Cerebellar cortex (tissue), 1 donor: Measurements from ENCODE around the gene SPEF1.

ENCODE experiments used
- DNase-seq: peaks from one replicate; pipeline ENCODE4 v3.0.0-alpha.2; 2015; ENCODE audit warnings: low spot score

SPEF1 gene

DNA sequence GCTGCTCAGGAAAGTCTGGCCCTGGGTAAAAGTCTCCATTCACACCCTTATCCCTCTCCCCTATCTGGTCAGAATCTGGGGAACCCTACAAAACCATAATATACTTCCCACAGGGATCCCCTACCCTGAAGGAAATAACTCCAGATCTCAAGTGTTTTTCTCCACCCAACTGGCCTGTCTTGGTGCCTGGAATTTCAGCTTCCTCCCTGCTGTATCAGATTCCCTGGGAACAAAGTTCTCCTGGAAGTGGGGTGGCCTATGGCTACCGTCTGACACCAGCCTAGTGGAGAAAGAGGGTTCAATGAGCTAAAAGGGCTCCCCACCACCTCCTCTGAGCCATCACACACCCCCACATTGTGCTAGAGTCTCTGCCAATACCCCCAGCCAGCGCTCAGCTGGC lies 33.8 kb downstream of the SPEF1 start:
- DNase-seq: no peak

GRCh38 chr20:3745686-3746173 lies 35.5 kb downstream of the SPEF1 start:
- DNase-seq: no peak

DNA sequence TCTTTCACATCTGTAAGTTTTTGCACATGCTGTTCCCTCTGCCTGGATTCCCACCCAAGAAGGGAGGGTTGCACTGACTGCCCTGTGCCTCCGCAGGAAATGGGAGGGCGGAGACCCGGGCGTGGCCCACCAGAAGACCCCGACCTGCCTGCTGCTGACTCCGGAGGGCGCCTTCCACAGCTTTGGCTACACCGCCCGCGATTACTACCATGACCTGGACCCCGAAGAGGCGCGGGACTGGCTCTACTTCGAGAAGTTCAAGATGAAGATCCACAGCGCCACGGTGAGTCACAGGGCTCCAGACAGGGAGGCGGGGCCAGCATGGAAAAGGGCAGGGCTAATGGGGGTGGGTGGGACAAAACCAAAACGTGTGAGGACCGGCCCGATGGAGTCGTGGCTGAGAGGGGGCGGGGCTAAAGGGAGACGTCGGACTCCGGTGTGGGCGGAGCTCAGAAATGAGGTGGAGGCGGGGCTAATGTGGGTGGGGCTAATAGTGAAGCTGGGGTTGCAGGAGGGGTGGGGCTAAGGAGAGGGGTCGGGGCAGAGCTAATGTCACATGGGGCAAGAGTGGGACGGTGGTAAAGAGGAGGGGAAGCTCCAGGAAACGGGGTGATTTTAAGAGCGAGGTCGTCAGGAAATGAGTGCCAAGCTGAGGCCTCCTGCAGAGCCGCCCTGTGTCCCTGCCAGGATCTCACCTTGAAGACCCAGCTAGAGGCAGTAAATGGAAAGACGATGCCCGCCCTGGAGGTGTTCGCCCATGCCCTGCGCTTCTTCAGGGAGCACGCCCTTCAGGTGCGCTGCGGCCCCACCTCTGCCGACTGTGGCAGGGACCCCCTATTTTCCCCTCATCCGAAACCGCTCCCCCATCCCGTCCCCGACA lies 36.2 kb downstream of the SPEF1 start:
- DNase-seq: no peak

DNA sequence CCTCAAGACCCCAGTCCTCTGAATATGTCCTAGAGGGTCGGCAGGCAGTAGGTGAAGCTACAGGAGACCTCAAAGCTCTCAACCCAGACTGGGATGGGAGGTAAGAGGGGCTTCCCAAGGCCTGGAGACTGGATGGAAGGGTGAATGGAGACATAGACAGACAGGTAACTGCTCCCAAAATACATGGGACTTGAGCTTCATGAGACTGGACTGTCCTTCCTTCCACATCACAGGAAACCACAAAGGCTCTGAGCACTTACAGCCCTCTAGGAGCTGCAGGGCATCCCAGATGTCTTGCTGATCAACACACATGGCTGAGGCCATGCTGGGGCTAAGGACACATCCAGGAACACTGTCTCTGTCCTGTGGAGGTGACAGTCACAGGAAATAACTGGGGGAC lies 37.2 kb downstream of the SPEF1 start:
- no peak for DNase-seq

DNA sequence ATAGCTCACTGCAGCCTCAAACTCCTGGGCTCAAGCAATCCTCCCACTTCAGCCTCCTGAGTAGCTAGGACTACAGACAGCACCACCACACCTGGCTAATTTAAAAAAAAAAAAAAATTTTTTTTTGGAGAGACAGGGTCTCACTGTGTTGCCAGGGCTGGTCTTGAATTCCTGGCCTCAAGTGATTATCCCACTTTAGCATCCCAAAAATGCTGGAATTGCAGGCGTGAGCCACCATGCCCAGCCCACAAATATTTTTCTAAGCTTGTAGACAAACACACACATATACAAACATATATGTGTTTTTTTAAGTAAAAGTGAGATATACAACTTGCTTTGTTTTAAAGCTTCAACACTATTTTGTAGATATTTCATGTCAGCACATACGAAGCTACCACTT lies 38.0 kb downstream of the SPEF1 start:
- DNase-seq: no peak

DNA sequence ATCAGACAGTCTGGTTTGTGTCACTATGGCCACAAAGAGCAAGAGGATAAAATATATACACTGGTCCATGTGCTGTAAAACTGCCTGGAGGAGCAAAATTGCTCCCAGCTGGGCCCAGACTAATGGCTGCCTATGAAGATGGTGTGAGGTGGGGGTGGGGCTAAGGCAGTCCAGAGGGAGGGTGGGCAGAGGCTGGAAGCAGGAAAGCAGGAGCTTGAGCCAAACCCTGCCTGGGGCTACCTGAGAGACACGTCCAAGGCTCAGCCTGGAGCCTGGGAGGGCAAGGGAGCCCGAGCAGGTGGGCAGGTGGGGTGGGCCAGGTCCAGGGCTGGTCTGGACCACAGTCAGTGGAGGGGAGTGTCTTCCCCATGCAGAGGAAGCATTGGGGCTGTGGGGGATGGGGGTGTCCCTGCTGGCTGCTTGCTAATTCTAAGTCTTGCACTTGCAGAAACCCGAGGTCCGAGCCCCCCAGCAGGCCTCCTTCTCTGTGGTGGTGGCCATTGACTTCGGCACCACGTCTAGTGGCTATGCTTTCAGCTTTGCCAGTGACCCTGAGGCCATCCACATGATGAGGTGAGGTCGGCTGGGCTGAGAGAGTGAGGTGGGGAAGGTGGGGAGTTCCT lies 39.3 kb downstream of the SPEF1 start:
- DNase-seq: no peak

DNA sequence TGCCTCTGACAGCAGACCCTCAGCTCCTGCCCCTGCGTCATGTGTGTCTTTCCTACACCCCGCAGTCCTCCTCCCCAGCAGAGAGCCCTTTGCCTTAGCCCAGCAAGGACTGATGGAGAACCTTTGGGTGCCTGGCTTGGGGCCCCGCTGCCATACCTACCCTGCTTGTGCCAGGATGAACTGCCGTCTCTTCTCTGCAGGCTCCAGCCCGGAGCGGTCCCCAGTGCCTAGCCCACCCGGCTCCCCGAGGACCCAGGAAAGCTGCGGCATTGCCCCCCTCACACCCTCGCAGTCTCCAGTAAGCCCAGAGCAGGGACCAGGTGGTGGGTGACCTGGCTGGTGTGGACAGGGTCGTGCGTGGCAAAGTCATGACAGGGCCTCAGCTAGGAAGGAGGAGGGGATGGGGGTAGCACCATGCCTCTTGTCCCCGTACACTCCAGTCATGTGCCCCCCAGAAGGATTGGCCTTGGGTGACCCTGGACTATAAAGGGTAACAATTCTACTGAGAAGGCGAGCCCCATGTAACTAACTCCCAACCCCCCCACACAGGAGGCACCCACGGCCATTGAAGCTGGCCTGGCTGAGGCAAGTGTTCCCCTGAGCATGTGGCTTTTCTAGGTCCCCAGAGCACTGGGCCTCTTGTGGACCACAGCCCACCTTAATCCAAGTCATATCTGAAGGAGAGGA lies 40.5 kb downstream of the SPEF1 start:
- DNase-seq: no peak

DNA sequence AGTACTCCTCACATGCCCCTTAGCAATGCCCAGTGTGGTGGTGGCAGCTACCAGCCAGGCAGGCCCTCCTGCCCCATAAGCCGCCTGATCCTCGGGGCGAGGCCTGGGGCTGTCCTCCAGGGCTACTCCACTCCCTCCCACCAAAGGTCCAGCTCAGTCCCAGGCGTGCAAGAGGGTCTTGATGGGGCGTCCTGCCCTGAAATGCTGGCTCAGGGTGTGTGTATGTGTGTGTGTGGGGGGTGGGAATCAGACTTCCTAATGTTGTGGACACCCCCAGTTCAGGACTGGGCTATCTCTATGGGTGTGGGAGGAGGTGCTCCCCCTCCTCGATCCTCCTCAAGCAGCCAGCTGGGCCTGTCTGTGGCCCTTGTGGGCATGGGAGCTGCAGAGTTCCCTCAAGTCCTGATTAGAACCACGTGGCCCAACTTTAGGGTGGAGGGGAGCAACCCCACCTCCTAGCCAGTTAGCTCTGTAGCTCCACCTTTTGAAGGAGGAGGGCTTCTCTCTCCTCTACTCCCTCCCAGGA lies 41.3 kb downstream of the SPEF1 start:
- DNase-seq: no peak

DNA sequence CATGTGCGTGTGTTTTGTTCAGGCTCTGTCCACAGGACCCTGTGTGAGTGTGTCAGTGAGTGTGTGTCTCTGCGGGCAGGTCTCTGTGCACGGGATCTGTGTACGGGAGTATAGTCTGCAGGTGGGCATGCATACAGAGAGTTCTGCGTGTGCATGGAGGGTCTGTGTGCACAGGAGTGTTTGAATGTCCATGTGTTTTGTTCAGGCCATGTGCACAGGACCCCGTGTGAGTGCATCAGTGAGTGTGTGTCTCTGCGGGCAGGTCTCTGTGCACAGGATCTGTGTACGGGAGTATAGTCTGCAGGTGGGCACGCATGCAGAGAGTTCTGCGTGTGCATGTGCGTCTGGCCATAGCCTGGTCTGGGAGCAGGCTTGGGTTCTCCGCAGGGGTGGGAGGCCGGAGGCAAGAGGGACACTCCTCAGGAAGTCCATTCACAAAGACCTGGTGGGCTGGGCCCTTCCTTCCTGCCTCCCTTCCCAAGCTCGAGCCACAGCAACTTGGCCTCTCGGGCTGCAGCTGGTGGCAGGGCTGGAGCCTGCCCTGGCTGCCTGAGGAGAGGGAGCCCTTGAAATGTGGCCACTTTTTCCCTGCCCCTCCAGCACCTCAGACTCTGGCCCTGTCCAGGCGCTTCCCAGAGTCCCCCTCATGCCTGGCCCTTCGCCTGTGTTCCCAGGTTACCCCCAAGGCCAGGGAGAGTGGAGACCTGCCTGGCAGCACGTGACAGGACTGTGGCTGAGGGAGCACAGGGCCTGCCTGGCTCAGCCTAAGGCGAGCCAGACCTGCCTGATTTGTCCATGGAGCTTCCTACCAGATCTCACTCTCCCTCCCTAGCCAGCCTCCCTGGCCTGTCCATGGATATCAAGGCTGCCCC lies 42.0 kb downstream of the SPEF1 start:
- no peak for DNase-seq

DNA sequence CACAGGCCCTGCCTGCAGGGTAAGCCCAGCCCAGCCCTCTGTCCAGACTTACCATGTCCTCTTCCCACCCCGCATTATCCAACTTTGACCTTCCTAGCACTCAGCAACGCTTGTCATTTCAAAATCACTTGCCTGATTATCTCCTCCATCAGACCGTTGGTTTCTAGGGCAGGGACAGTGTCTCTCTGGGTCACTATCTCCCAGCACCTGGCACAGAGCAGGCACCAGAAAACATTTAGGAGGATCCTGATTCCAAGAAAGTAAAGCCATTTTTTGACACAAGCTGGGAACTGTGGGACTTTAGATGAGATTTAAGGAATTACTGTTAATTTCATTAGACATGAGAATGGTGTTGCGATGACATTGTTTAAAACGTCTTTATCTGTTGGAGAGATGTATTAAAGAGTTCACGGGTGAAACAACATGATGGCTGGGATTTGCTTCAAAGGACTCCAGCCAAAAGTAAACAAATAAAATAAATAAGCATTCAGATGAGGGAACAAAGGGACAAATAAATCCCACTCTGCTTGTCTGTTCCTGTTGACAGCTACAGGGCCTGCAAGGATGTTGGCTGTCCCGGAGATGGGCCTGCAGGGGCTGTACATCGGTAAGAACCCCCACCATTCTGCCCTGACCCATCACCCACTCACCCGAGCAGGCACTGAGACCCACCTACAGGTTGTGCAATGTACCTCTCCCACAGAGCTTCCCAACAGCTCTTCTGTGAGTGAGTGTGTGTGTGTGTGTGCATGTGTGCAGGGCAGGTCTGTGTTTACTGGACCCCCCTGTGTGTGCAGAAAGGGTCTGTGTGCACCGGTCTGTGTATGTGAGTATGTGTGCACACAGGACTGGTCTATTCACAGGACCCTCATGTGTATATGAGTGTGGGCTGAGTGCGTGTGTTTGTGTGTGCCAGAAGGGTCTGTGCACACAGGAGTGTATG lies 42.9 kb downstream of the SPEF1 start:
- no peak for DNase-seq

GRCh38 chr20:3735768-3736167 lies 45.5 kb downstream of the SPEF1 start:
- DNase-seq: no peak

- DNase-seq: no peak
These were observed 47.0 kb downstream of the SPEF1 start for GRCh38 chr20:3734111-3734843.

- DNase-seq: no peak
These were observed 47.9 kb downstream of the SPEF1 start for GRCh38 chr20:3733119-3733995.

DNA sequence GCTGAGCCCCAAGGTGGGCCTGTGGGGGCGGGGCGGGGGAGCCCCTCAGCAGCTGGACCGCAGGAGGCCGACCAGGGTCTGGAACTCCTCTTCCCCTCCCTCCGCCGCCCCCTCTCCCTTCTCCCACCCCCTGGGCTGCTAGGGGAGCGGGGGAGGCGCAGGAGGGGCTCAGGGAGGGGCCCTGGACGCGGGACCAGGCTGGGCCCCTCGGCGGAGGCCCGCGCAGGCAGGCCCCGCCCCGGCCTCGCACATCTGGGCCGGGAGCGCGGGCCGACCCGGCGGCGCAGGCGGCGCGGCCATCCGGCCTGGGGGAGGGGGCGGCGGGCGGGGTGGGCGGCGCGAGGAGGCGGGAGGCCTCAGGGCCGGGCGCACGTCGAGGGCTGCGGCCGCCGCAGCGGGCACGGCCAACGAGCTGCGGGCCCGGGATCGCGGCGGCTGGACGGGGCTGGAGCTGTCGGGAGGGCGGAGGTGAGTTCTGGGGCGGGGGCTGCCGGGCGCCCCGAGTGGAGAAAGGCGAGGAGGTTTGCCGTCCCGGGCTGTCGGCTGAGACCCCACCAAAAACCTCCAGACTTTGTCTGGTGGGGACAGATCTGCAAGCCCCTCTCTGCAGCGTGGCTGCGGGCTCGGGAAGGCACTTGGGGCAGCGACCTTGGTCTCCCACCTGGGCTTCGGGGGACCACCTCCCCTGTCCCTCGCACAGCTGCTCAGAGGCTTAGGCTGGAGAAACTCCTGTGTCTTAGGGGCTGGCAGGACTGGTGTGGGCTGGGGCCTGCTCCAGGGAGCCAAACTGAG lies 48.7 kb downstream of the SPEF1 start, which contains the start of gene HSPA12B:
Gene HSPA12B, plus strand, starts transcription at position 359 of the 792 bp plus-strand sequence. CDS start 5,990 bp downstream, outside the sequence.
- DNase-seq: no peak

GRCh38 chr20:3731944-3732326 lies 49.3 kb downstream of the SPEF1 start:
- no peak for DNase-seq

DNA sequence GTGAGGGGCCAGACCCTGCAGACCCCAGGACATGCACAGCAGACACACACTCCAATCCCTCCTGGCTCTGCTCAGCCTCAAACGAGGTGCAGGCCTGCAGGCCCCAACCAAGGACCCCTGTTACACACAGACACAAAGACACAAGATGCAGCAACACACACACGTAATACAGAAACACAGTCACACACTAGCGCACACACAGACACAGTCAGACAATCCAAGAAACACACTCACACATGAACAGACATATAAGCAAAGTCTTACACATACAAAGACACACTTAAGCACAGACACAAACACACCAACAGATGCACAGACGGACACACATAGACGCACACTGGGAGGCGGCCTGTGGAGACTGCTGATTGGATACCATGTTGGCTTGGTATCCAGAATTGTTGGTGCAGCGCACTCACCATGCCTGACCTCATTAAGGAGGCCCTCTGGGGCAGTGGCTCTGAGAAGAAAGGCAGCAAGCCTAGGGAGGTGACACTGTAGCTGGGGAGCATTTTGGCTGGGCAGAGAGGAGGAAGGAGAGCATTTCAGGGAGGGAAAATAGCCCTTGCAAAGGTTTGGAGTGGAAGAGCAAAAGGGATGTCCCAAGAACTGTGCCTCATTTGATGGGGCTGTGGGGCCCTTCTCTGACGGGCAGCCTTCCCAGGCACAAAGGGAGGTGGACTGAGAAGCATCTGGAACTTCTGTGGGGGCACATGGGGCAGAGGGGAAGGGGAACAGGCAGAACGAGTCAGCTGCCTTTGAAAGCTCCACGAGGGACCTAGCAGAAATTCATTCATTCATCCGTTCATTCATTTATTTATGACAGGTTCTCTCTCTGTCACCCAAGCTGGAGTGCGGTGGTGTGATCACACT lies 50.2 kb downstream of the SPEF1 start:
- DNase-seq: no peak
